Panc1 (cell line): Measurements from ENCODE around the gene SIRT5.

Experiments used
- CTCF ChIP-seq: fragments of 450-650 bp; IDR thresholded peaks from 2 replicates; pipeline ENCODE4 v1.5.1; 2017; ENCODE audit warnings: mild to moderate bottlenecking
- POLR2AphosphoS5 ChIP-seq: IDR thresholded peaks from 2 replicates; pipeline ENCODE4 v1.6.1; 2012; ENCODE audit warnings: mild to moderate bottlenecking, low read depth, low read length, moderate library complexity
- REST ChIP-seq, 2 experiments: IDR thresholded peaks; 2 replicates each; pipeline ENCODE4 v1.6.1; 2011 to 2012; ENCODE audit warnings: low read depth in 2 of 2, control low read depth in 1 of 2, low read length in 1 of 2, mild to moderate bottlenecking in 1 of 2, moderate library complexity in 1 of 2; ENCODE audit not compliant: insufficient read depth in 1 of 2
- SIN3A ChIP-seq: IDR thresholded peaks from 2 replicates; pipeline ENCODE4 v1.6.1; 2012; ENCODE audit warnings: low read depth, mild to moderate bottlenecking, low read length, moderate library complexity, borderline replicate concordance; ENCODE audit not compliant: insufficient read depth
- TCF7L2 ChIP-seq: IDR thresholded peaks from 2 replicates; pipeline ENCODE4 v1.6.1; 2011; ENCODE audit warnings: mild to moderate bottlenecking, low read depth, low read length, inconsistent platforms

- no peak for TF ChIP-seq CTCF
- no peak for TF ChIP-seq REST (IDR thresholded peaks at IDR 0.05; ENCODE audit: insufficient read depth in 1 of 2, low read depth in 2 of 2, low read length in 1 of 2)
- TF ChIP-seq POLR2AphosphoS5 = no peak
- no peak for TF ChIP-seq SIN3A
- TF ChIP-seq TCF7L2 = no peak
These were observed 86.5 kb downstream of the SIRT5 start for GRCh38 chr6:13660893-13661292.
